ENCODE data around the gene AKT1.

GRCh38 chr14:104802394-104803184 is 7.0 kb upstream of the AKT1 start:
- no peak for TF ChIP-seq POLR2A (IDR thresholded peaks at IDR 0.05; ENCODE audit: low read length)
- TF ChIP-seq GATA1 (IDR thresholded peaks at IDR 0.05; ENCODE audit: low read depth, low read length): no peak
